GM21526 (cell line): ENCODE results near the gene BMERB1.

Source experiments
- ATAC-seq: cut with Tn5 transposase; IDR thresholded peaks from one replicate; pipeline ENCODE4 v1.9.1; 2021; ENCODE audit warnings: moderate library complexity; ENCODE audit not compliant: unreplicated experiment, low FRiP score

BMERB1 gene

GRCh38 chr16:15493466-15494180 lies 59.2 kb downstream of the BMERB1 start:
- no peak for ATAC-seq

GRCh38 chr16:15494236-15494635 lies 59.8 kb downstream of the BMERB1 start:
- ATAC-seq = no peak

GRCh38 chr16:15495898-15496297 lies 61.5 kb downstream of the BMERB1 start:
- ATAC-seq = no peak

GRCh38 chr16:15498427-15499175 lies 64.2 kb downstream of the BMERB1 start:
- no peak for ATAC-seq

GRCh38 chr16:15502041-15502725 lies 67.8 kb downstream of the BMERB1 start:
- ATAC-seq = no peak

GRCh38 chr16:15506441-15506840 lies 72.1 kb downstream of the BMERB1 start:
- ATAC-seq = no peak

- ATAC-seq = no peak
These were observed 73.0 kb downstream of the BMERB1 start for GRCh38 chr16:15507301-15507958.

GRCh38 chr16:15507959-15508627 lies 73.7 kb downstream of the BMERB1 start:
- no peak for ATAC-seq

GRCh38 chr16:15509051-15509592 lies 74.7 kb downstream of the BMERB1 start:
- no peak for ATAC-seq

GRCh38 chr16:15509593-15510535 lies 75.5 kb downstream of the BMERB1 start:
- no peak for ATAC-seq

GRCh38 chr16:15510992-15511391 lies 76.6 kb downstream of the BMERB1 start:
- ATAC-seq = no peak

- ATAC-seq = no peak
These were observed 77.5 kb downstream of the BMERB1 start for GRCh38 chr16:15511759-15512487.

- no peak for ATAC-seq
These were observed 78.8 kb downstream of the BMERB1 start for GRCh38 chr16:15513156-15513555.

GRCh38 chr16:15515992-15516391 lies 81.6 kb downstream of the BMERB1 start:
- no peak for ATAC-seq

- no peak for ATAC-seq
These were observed 82.2 kb downstream of the BMERB1 start for GRCh38 chr16:15516609-15517008.

GRCh38 chr16:15517743-15518377 lies 83.5 kb downstream of the BMERB1 start:
- ATAC-seq = no peak

GRCh38 chr16:15518381-15519351 lies 84.3 kb downstream of the BMERB1 start:
- ATAC-seq = no peak
